Liver (tissue), 9 donors: ENCODE measurements around the gene PSMA5. TPM values are rescaled to one million over a fixed set of nuclear protein-coding genes. Genes with fewer than 3 reads are reported as not detected.

ENCODE experiments used
- DNase-seq: peaks from one replicate; pipeline ENCODE4 v3.0.0-alpha.2; 2017; ENCODE audit warnings: low spot score
- H3K27ac ChIP-seq, 2 donors: one replicate each; pipeline ENCODE4 v1.7.0; 2013; ENCODE audit warnings: inconsistent platforms in 2 of 2, low read length in 2 of 2, control low read depth in 1 of 2, low read depth in 1 of 2, mild to moderate bottlenecking in 1 of 2
- H3K27me3 ChIP-seq, 4 donors: one replicate each; pipeline versions ENCODE4 v1.6.1 to v1.7.0; 2013; ENCODE audit warnings: low read length in 3 of 4, inconsistent platforms in 1 of 4, mild to moderate bottlenecking in 1 of 4, moderate library complexity in 1 of 4; ENCODE audit not compliant: control insufficient read depth in 4 of 4, insufficient read depth in 4 of 4
- H3K36me3 ChIP-seq, 4 donors: one replicate each; pipeline versions ENCODE4 v1.6.1 to v1.7.0; 2013; ENCODE audit warnings: low read length in 3 of 4, mild to moderate bottlenecking in 3 of 4, low read depth in 1 of 4, moderate library complexity in 1 of 4; ENCODE audit not compliant: control insufficient read depth in 4 of 4, insufficient read depth in 3 of 4
- H3K4me1 ChIP-seq, 4 donors: one replicate each; pipeline versions ENCODE4 v1.6.1 to v1.7.0; 2013; ENCODE audit warnings: low read length in 3 of 4, mild to moderate bottlenecking in 3 of 4, moderate library complexity in 1 of 4; ENCODE audit not compliant: control insufficient read depth in 4 of 4, insufficient read depth in 4 of 4
- H3K4me3 ChIP-seq, 3 donors: one replicate each; pipeline versions ENCODE4 v1.6.1 to v1.7.0; 2013; ENCODE audit warnings: low read length in 3 of 3, control low read depth in 1 of 3, low read depth in 1 of 3, mild to moderate bottlenecking in 1 of 3
- H3K9ac ChIP-seq, 2 donors: one replicate each; pipeline ENCODE4 v1.7.0; 2013; ENCODE audit warnings: low read length in 2 of 2, mild to moderate bottlenecking in 2 of 2, moderate library complexity in 2 of 2, control low read depth in 1 of 2, low read depth in 1 of 2
- H3K9me3 ChIP-seq, 4 donors: one replicate each; pipeline versions ENCODE4 v1.6.1 to v1.7.0; 2013; ENCODE audit warnings: low read length in 3 of 4; ENCODE audit not compliant: control insufficient read depth in 4 of 4
- ATF3 ChIP-seq: IDR thresholded peaks from 2 replicates; pipeline ENCODE4 v1.6.1; 2016; ENCODE audit warnings: antibody characterized with exemption
- CTCF ChIP-seq: fragments of 150-350 bp; IDR thresholded peaks from 2 replicates; pipeline ENCODE4 v1.5.1; 2017; ENCODE audit warnings: improper control_type of control experiment, low read depth, low read length; ENCODE audit not compliant: missing input control
- GABPA ChIP-seq, 2 donors: IDR thresholded peaks in 1 of 2; conservative IDR thresholded peaks in 1 of 2; 2 replicates each; pipeline ENCODE4 v1.6.1; 2016; ENCODE audit warnings: antibody characterized with exemption in 2 of 2, mild to moderate bottlenecking in 1 of 2, moderate library complexity in 1 of 2
- HNF4A ChIP-seq, 2 donors: conservative IDR thresholded peaks; 2 replicates each; pipeline ENCODE4 v1.6.1; 2016; ENCODE audit warnings: antibody characterized with exemption in 2 of 2, mild to moderate bottlenecking in 2 of 2
- HNF4G ChIP-seq: IDR thresholded peaks from 2 replicates; pipeline ENCODE4 v1.6.1; 2016; ENCODE audit warnings: antibody characterized with exemption
- JUND ChIP-seq, 2 donors: IDR thresholded peaks; 2 replicates each; pipeline ENCODE4 v1.6.1; 2016; ENCODE audit warnings: antibody characterized with exemption in 2 of 2
- NR2F2 ChIP-seq: IDR thresholded peaks from 2 replicates; pipeline ENCODE4 v1.6.1; 2016; ENCODE audit warnings: antibody characterized with exemption
- RAD21 ChIP-seq, 2 donors: IDR thresholded peaks; 2 replicates each; pipeline ENCODE4 v1.6.1; 2016; ENCODE audit warnings: antibody characterized with exemption in 2 of 2, mild to moderate bottlenecking in 2 of 2
- REST ChIP-seq: IDR thresholded peaks from 2 replicates; pipeline ENCODE4 v1.6.1; 2016; ENCODE audit warnings: antibody characterized with exemption, mild to moderate bottlenecking
- RXRA ChIP-seq, 2 donors: IDR thresholded peaks; 2 replicates each; pipeline ENCODE4 v1.6.1; 2017 to 2018; ENCODE audit warnings: antibody characterized with exemption in 2 of 2, mild to moderate bottlenecking in 1 of 2
- SP1 ChIP-seq: IDR thresholded peaks from 2 replicates; pipeline ENCODE4 v1.6.1; 2018; ENCODE audit warnings: antibody characterized with exemption, mild to moderate bottlenecking
- TAF1 ChIP-seq: conservative IDR thresholded peaks from 2 replicates; pipeline ENCODE4 v1.6.1; 2016; ENCODE audit warnings: antibody characterized with exemption, mild to moderate bottlenecking
- YY1 ChIP-seq: IDR thresholded peaks from 2 replicates; pipeline ENCODE4 v1.6.1; 2016; ENCODE audit warnings: antibody characterized with exemption, mild to moderate bottlenecking
- WGBS: extraction: QIAGEN DNeasy Blood & Tissue Kit; methylation state at CpG from one replicate; pipeline ENCODE4 v1.1.7; 2013; 5-methylcytosine and 5-hydroxymethylcytosine counted together
- polyA plus RNA-seq, 2 donors: library from polyadenylated mRNA; stranded (reverse) in 1 of 2; unstranded in 1 of 2; fragments of 200-250 nt in 1 of 2; fragments of >200 nt in 1 of 2; fragmentation: Nextera tagmentation in 1 of 2; extraction: Ambion mirVana in 1 of 2; gene quantifications; one replicate each; pipeline versions ENCODE4 v1.2.1 to v1.2.3, GENCODE V29; 2013 to 2015
- total RNA-seq, 2 donors: library from RNA; depleted of rRNA; stranded (reverse); fragments of >200 nt; gene quantifications; one replicate each; pipeline ENCODE4 v1.2.3, GENCODE V29; 2014
- TF ChIP-seq, protein P1 (sequence below): IDR thresholded peaks from 2 replicates; pipeline ENCODE4 v1.6.1; 2016; ENCODE audit warnings: antibody characterized with exemption
- TF ChIP-seq, protein P2 (sequence below): IDR thresholded peaks from 2 replicates; pipeline ENCODE4 v1.6.1; 2016; ENCODE audit warnings: antibody characterized with exemption
- donor health status: healthy.
- donor health status: healthy.
- donor health status: healthy.
- donor health status: healthy.
- donor health status: healthy.

The PSMA5 gene
- total and polyA plus RNA-seq, 4 donors, result 26.3 to 88.6 (median 67.9) TPM

- Histone ChIP-seq H3K36me3 (no peaks in the 10 kb centered on the region), H3K4me3 (no peak overlapping the region), H3K9me3 (no peaks in the 10 kb centered on the region), H3K27me3 (no peaks in the 10 kb centered on the region), H3K4me1 (peaks cover 0 to 10% (median 5%) of the 10 kb centered on the region in 4 donors), H3K9ac (no peak overlapping the region), H3K27ac (no peak overlapping the region)
- TF ChIP-seq HNF4A (conservative IDR thresholded peaks at IDR 0.05) (no peak), REST (no peak), ATF3 (no peak), JUND (IDR thresholded peaks at IDR 0.05) (no peak), CTCF (no peak), SP1 (no peak), RXRA (IDR thresholded peaks at IDR 0.05) (no peak), NR2F2 (no peak), TAF1 (no peak), YY1 (no peak), HNF4G (no peak), GABPA (IDR thresholded peaks at IDR 0.05 in 1 of 2, conservative IDR thresholded peaks at IDR 0.05 in 1 of 2) (no peak), RAD21 (IDR thresholded peaks at IDR 0.05) (no peak)
- TF ChIP-seq, protein P1, sequence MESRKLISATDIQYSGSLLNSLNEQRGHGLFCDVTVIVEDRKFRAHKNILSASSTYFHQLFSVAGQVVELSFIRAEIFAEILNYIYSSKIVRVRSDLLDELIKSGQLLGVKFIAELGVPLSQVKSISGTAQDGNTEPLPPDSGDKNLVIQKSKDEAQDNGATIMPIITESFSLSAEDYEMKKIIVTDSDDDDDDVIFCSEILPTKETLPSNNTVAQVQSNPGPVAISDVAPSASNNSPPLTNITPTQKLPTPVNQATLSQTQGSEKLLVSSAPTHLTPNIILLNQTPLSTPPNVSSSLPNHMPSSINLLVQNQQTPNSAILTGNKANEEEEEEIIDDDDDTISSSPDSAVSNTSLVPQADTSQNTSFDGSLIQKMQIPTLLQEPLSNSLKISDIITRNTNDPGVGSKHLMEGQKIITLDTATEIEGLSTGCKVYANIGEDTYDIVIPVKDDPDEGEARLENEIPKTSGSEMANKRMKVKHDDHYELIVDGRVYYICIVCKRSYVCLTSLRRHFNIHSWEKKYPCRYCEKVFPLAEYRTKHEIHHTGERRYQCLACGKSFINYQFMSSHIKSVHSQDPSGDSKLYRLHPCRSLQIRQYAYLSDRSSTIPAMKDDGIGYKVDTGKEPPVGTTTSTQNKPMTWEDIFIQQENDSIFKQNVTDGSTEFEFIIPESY, result no peak
- TF ChIP-seq, protein P2, sequence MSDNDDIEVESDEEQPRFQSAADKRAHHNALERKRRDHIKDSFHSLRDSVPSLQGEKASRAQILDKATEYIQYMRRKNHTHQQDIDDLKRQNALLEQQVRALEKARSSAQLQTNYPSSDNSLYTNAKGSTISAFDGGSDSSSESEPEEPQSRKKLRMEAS, result no peak
- WGBS, result 80% methylated on average over 5 of the region's 5 CpGs
- DNase-seq, result no peak
These were observed 36.5 kb downstream of the PSMA5 start for GRCh38 chr1:109389638-109390341.
